Glomerular visceral epithelial cell (primary cell): Measurements from ENCODE around the gene ATP4A.
"Not testable (repeated sequence)": the region's sequence is repeated elsewhere in the genome, so short reads cannot be mapped to it uniquely, and the experiment has no call there.

Experiments
- DNase-seq: peaks from one replicate; pipeline ENCODE4 v3.0.0-alpha.2; 2016; ENCODE audit errors: extremely low spot score

ATP4A gene

GRCh38 chr19:35563207-35563829, at the start of gene ATP4A:
Gene ATP4A (minus strand): TSS chr19:35563658. CDS start chr19:35563629, 29 bp downstream.
- DNase-seq = no peak

GRCh38 chr19:35612559-35613321, 49.3 kb upstream of the ATP4A start, which contains the start of gene HAUS5:
Gene HAUS5 (plus strand): TSS chr19:35612735. CDS start chr19:35612795, 60 bp downstream.
- peak; percentile 95 for DNase-seq

GRCh38 chr19:35612224-35612558, 48.7 kb upstream of the ATP4A start:
- DNase-seq = no peak

GRCh38 chr19:35609851-35610353, 46.4 kb upstream of the ATP4A start:
- no peak for DNase-seq

GRCh38 chr19:35608251-35608650, 44.8 kb upstream of the ATP4A start:
- no peak for DNase-seq

GRCh38 chr19:35607661-35608060, 44.2 kb upstream of the ATP4A start:
- no peak for DNase-seq

GRCh38 chr19:35607170-35607569, 43.7 kb upstream of the ATP4A start:
- DNase-seq = not testable (repeated sequence)

GRCh38 chr19:35604436-35604835, 41.0 kb upstream of the ATP4A start:
- not testable (repeated sequence) for DNase-seq

- DNase-seq = no peak
Measured at GRCh38 chr19:35601971-35602370, 38.5 kb upstream of the ATP4A start.

- peak; percentile 11 for DNase-seq
Measured at GRCh38 chr19:35596366-35596999, 33.0 kb upstream of the ATP4A start.

- DNase-seq = no peak
Measured at GRCh38 chr19:35595928-35596327, 32.5 kb upstream of the ATP4A start.

- DNase-seq = not testable (repeated sequence)
Measured at GRCh38 chr19:35595026-35595425, 31.6 kb upstream of the ATP4A start.

GRCh38 chr19:35592226-35592625, 28.8 kb upstream of the ATP4A start:
- no peak for DNase-seq

GRCh38 chr19:35590875-35591274, 27.4 kb upstream of the ATP4A start:
- no peak for DNase-seq

- no peak for DNase-seq
Measured at GRCh38 chr19:35587321-35587720, 23.9 kb upstream of the ATP4A start.

- DNase-seq = no peak
Measured at GRCh38 chr19:35585848-35586247, 22.4 kb upstream of the ATP4A start, which contains the start of gene PMIS2. Gene PMIS2 (plus strand): TSS chr19:35586173. CDS start chr19:35586260, 87 bp downstream.

GRCh38 chr19:35582760-35583159, 19.3 kb upstream of the ATP4A start:
- no peak for DNase-seq

- DNase-seq = no peak
Measured at GRCh38 chr19:35578707-35579106, 15.2 kb upstream of the ATP4A start.

GRCh38 chr19:35577918-35578317, 14.5 kb upstream of the ATP4A start:
- no peak for DNase-seq

- DNase-seq = no peak
Measured at GRCh38 chr19:35571406-35571965, 8.0 kb upstream of the ATP4A start.

- DNase-seq = no peak
Measured at GRCh38 chr19:35569281-35569781, 5.9 kb upstream of the ATP4A start.

- no peak for DNase-seq
Measured at GRCh38 chr19:35566738-35567137, 3.3 kb upstream of the ATP4A start.
